GM18517 (cell line): ENCODE measurements around the gene FAHD2A.
"Not testable (repeated sequence)": the region's sequence is repeated elsewhere in the genome, so short reads cannot be mapped to it uniquely, and the experiment has no call there.

ENCODE experiments used
- ATAC-seq: cut with Tn5 transposase; IDR thresholded peaks from one replicate; pipeline ENCODE4 v1.9.1; 2021; ENCODE audit warnings: mild to moderate bottlenecking, moderate library complexity; ENCODE audit not compliant: unreplicated experiment

FAHD2A gene

DNA sequence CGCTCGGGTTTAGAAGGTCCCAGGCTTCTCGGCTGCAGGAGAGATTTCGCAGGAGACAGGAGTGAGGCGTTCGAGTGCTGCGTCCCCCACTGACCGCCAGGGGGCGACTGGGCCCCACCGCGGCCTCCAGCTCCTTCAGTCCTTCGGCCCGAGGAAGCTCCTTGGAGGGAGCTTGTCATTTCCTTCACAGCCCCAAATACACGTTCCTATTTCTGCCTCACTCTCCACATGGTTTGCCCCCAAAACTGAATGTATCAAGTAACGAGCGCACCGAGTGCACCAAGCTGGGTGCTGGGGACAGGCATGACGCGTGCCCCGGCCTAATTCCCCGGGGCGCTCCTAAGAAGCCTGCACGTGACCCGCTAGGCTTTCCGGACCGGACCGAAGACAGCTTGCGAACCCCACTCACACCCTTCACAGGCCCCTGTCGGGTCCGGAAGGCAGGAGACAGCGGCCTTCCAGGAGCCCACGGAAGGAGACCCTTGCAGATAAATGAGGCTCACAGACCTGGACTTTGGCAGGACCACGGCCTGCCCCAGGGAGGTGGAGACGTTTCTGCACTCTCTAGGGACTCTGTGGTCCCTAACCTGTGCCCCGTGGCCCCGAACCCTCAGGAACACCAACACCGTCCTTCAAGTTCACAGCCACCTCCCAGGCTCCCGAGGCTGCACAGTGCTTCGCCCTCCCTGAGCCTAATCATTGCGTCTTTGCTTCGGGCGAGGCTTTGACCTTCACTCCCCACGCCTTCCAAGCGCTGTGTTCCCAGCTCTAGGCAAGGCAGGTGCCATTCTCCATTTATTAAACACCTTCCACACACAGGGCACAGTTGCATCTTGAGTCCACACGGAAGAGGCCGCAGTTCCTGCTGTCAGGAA, 13.0 kb upstream of the FAHD2A start:
- ATAC-seq, result no peak

DNA sequence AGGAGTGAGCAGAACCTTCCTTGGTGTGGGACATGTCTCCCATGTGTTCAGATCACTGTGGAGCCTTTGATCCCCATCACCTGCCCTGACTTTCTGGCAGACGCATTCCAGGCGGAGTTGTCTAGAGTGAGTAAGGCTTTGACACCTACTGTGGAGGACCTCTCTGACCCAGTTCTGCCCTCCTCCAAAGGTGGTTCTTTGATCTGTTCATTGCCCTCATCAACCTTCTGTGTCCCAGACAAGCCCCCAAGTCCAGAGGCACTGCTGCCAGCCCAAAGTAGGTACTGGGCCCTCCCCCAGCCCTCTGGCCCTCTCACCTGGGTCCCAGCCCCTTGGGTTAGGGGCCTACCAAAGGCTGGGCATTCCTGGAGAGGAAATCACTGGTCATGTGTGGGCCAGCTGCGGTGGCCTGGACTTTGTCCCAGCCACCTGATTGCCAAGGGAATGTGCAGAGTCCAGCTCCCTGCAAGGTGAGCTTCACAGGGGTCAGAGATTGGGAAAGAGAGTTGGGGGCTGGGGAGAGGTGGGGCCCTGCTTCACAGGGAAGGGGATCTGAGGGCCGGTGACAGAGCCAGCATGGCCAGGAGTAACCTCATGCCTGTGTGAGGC, 12.1 kb upstream of the FAHD2A start:
- ATAC-seq, result no peak

DNA sequence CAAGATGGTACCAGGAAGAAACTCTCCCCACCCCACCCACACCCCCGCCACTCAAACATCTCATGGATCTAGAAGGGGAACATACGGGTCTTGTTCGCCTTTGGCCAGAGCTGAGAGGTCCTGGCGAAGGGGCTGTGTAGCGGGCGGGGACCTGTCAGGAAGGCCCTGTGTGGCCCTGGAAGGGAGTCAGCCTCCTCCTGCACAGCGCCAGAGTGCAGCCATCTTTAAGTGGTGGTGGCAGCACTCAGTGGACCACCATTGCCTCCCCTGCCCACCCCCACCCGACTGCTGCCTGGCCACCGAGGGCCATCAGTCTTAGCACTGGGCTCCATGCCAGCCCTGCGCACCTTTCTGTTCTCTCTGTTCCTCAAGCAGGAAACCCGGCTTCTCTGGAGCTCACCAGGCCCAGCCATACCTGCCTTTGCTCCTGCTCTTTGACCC, 11.6 kb upstream of the FAHD2A start:
- no peak for ATAC-seq

DNA sequence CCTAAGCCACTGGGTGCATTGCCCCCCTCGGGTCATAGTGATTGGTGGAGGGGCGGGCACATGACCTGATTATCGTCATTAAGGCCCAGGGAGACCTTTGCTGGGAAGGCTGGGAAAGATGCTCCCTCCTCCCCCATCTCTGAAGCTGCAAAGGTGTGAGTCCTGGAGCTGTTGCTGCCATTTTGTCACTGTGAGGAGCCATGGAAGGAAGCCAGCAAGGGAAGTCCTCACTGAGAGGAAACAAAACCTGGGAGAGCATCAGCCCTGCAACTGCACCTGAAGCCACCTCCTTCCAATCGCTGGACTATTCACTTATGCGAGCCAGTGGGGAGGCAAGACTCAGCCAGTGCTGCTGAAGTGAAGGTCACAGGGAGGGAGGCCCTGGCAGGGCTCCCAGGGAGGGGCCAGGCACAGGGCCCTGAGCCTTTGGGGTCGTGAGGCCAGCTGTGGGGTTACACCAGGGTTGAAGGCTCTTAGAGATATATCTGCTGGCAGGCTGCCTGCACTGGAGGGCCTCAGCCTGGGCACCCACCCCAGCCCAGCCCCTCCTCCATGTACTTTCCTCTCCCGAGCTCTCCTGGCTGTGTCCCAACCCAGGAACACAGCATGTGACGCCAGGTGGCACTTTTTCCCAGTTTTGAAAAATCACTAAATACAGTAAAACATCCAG, 10.7 kb upstream of the FAHD2A start:
- ATAC-seq, result no peak

DNA sequence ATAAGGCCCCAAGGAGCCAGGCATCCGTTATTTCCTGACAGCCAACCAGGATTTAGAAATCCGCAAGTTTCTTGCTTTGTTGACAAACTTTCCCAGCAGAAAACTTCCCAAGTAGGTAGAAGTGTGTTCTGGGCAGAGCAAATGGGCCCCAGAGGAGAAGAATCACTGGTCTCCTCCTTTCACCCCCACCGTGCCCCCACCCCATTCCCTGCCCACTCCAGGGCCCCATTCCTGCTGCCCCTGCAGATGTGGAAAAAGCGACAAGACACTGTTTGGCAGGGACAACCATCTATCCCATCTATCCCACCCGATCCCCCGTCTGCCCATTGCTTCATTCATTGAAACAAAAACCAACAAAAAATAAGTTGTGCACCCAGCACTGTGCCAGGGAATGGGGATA, 10.2 kb upstream of the FAHD2A start:
- no peak for ATAC-seq

DNA sequence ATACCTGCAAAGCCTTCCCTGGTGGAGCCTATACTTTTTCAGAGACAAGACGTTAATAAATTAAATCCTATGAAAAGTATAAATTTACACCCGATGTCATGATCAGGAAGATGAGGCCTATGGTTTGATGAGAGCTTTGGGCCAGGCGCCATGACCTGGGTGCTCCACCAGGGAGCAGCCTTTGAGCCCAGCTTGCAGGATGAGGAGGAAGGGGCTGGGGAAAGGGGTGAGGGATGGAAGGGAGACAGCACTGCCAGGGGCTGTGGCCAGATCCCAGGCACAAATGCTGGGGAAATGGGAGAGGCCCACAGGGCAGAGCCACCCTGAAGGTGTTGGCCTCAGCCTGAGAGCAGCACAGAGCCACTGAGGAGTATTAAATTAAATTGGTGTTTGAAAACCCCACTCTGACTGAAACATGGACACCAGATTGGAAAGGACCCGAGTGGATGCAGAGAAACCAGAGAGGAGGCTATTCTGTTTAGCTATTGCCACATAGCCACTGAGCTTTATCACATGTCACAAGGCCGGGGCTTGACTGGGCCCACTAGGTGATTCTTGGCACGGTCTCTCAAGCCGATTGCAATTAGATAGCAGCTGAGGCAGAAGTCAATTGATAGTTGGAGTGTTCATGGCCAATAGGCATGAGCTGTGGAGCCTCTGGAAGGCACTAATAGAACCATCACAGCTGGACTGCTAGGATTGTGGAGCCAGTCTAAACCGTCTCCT, 9.6 kb upstream of the FAHD2A start:
- ATAC-seq, result no peak

DNA sequence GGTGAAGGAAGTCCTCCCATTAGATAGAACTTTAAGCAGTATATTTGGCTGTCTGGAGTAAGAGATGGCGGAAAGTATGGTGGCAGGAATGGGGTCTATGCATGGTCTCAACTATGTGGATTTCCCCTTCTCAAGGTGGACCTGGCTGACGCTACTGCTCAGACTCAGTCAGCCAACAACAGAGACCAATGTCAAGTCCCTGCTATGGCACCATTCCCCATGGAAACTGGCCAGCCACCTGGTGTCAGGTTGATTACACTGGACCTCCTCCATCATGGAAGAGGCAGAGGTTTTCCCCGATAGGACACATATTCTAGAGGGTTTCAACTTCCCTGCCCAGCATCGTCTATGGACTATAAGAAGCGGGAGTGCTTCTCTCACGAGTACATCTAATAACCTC, 8.6 kb upstream of the FAHD2A start:
- ATAC-seq, result no peak

DNA sequence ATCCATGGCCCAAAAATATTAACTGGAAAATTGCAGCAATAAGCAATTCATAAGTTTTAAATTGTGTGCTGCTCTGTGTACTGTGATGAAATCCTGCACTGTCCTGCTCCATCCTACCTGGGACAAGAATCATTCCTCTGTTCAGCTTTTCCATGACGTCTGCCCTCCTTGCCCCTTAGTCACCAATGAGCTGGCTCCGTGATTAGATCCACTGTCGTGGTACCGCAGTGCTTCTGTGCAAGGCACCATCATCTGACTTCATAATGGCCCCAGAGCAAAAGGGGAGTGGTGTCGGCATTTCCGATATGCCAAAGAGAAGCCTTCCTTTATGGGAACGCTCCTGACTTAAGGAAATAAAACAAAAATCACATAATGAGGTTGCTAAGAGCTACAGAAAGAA, 3.4 kb upstream of the FAHD2A start:
- ATAC-seq, result no peak

DNA sequence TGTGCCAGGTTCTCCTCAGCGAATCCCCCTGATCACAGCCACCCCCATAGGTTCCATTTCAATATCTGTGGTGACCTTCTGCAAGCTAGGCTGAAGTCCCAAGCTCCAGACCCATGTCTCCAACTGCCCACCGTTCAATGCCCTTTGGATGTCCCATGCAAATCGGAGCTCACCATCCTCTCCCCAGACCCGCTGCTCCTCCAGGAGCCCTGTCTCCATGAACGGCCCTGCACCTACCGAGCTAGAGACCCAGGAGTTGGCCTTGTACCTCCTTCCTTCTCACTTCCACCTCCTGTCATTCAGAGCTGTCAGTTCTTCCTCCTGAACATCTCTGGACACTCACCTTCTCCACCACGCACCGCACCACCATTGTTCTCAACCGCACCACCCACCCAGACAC, 1.0 kb upstream of the FAHD2A start:
- ATAC-seq, result no peak

DNA sequence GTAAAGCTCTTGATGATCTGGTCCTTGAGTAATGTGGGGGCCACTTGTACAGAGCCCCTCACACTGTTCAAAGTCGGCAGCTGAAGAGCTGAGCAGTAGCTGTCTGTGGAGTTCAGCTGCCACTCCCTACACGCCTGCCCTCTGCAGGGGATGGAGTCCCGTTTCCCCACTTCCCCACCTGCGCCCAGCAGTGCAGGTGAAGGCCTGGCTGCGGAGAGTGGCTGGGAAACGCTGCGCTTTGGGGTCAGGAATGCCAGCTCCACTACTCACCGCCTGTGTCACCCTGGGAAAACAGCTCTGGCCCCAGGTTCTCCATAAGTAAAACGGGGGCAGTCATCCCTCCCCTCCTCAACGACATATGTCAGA, 521 bp upstream of the FAHD2A start:
- ATAC-seq, result not testable (repeated sequence)

DNA sequence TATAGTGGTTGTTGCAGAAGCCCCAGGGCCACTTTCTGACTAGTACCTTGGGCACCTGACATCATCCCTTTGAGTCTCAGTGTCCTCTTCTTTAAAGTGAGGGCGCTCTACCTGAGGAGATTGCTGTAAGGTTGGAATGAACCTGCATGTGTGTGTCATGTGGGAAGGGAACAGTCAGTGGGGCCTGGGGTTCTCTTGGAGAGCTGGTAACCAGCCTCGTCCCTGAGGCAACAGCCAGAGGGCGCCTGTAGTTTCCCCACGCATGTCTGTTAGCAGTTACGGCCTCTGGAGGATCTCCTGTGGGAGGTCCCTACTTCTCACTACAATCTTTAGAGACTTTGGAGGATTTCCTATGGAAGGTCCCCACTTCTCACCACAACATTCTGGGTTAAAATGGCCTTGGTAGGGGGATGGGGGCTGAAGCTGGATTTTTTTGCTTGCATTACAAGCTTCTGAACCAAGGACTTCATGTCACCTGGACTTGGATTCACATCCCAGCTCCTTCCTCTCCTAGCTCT, 755 bp downstream of the FAHD2A start:
- peak; percentile 40 for ATAC-seq

DNA sequence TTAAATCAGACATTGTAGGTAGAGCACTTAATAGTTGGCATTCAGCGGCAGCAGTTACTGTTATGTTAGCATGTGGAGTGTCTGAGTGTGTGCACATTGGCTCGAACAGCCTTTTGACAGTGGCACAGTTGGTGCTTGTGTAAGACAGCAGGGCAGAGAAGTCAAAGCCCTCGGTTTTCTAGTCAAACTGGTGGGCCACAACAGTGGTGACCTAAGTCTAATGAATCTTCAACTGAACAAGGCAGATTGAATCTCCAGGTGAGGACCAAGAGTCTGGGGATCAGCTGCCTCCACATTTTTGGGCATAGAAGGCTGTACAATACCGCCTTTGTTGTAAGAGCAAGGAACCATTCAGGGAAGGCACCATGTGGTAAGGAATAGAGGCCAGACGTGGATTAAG, 1.3 kb downstream of the FAHD2A start:
- ATAC-seq, result not testable (repeated sequence)

DNA sequence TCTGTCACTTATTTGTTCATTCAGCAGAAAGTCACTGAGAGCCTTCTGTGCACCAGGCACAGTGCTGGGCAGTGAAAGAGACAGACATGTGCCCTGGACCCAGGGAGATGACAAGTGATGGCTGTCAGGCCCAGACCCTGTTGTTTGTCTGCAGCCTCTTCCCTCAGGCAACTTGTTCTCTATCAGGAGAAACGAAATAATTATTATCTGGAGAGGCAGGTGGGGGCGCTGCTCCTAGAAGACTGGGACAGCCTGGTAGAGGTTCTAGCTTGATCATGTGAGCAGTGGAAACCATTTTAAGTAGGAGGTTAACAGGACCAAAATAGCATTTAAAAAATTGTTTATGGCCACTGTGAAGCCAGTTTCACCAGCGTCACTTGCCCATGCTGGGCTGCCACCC, 2.2 kb downstream of the FAHD2A start:
- not testable (repeated sequence) for ATAC-seq

DNA sequence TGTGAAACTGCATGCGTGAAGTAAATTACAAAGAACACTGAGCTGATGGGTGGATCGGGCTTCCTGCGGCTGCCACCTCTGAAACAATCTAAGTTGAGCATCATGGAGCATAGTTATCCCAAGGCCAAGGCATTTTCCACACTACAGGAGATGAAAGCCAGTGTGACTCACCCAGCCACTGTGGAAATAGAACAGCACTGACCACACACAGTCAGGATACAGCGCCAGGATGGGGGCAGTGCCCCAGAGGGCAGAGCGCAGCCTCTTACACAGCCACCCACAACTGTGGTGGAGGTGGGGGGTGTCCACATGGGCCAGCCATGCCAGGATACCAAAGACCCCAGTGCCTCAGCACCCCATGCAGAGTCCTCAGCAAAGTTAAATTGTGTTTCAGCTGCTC, 8.7 kb downstream of the FAHD2A start:
- not testable (repeated sequence) for ATAC-seq

DNA sequence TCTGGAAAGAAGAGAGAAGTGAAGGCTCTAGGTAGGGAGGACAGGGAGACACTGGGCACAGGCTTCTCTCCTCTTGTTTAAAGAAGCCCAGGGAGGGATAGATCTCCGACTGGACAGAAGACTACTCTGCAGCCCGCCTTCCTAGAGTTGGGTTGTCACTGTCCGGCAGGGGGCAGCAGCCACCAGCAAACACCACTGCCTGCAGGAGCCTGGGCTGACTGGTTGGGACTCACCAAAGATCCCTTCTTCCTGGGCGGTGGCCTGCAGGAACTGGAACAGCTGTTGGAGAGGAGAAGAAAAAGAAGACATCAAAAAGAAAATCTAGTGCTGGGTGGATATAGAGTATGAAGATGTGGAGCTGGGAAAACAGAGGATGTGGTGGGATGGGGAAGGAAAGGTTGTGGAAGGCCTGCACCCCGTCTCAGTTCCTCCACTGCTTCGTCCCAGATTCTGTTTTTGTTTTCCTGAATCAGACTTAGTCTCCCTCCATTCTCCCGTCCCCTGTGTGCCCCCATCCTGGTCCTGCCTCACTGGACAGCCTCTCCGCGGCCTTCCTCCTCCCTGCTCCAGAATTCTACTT, 11.6 kb downstream of the FAHD2A start:
- ATAC-seq, result not testable (repeated sequence)

DNA sequence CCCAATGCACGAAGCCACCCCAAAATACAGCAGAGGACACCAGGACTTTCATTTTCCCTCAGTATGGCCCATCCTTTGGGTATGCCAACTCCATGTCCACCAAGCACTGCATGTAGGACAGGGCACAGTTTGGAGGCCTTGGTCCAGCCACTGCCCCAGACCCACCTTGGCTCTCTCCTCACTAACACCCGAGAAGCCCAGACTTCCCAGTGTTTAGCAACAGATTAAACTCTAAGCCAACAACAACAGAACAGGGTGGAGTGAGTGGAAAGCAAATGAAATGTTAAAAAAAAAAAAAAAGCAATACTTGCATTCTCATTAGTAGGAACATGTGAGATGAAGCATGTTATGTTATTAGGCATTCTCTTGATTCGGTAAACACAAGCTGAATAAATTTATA, 12.6 kb downstream of the FAHD2A start:
- not testable (repeated sequence) for ATAC-seq

DNA sequence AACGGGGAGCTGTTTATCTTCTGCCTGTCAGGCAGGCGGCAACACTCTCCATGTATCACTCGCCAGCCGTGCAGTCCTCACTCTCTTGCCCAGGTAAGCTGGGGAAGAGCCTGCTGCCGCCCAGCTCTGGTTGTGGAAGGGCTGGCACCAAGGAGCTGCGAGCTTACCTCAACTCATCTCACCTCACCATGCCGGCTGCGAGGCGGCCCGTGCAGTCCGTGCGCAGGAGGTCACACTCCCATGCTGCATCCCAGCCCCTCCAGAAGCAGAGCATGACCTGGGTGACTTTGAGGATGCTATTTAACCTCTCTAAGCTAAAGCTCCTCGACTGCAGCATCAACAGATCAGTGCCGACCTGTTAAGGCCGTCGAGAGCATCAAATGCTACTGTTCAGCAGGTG, 13.1 kb downstream of the FAHD2A start:
- not testable (repeated sequence) for ATAC-seq

DNA sequence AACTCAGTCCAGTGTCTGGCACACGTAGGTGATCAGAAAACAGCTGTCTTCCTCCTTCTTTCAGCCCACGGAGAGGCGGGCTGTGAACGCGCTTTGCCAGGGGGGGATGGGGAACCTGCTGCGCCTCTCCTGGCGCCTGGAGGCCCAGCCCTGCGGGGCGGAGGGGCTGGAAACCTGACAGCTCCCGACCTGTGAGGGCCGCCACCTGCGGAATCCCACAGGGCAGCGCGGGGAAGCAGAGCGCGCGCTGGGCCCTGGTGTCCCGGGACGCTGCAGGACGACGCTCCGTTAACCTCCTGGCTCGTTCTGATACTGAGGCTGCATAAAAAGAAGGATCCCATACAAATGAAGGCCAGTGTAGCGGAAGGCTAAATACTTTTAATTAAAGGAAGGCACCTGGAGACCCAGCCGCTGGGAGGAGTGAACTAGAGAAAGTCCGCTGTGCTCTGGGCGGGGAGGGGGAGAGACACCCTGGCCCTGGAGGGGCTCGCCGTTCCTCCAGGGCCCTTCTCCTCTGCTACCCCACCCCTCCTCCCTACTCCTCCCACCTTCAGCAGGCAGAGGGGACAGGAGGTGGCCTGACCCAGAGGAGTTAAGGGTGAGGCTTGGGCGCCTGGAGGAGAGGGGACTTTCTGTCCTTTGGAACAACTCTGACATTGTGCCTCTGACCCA, 24.8 kb downstream of the FAHD2A start:
- ATAC-seq, result not testable (repeated sequence)

DNA sequence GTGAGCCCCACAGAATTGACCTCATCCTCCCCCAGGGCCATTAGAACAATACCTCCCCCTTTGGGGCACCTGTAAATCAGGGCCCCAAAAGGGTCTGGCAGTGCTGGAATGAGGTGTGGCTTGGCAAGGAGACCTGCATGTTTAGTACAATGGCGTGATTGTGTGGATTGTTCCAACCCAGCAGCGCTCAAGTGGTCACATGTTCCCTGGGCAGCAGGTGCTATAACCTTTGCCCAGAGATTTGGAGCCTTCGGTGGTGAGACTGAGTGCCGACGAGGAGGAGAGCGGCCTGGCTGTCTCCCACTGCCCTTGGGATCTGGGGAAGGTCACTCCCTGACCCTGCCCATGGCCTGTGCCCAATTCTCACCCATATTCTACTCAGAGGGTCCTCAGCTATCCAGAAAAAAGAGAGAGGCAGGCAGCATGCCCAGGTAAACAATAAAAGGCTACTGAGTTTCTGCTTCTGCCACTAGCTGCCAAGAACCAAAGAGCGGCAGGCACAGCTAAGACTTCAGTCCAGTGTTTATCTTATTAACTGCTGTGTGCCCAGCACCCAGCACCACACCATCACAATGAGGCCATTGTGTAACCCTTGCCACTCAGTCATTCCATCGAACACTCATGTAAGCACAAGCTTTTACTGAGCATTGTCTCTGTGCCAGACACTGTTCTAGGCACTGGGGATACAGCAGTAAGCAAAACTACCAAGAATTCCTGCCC, 27.4 kb downstream of the FAHD2A start:
- ATAC-seq, result not testable (repeated sequence)
